Nephron (organoid): ENCODE measurements around the gene GPATCH2L.

Experiments
- H3K27ac Mint-ChIP-seq, 3 experiments: 2 replicates each; pipeline ENCODE4 v1.8.0; 2020; ENCODE audit warnings: mixed read lengths in 3 of 3, mild to moderate bottlenecking in 2 of 3, moderate library complexity in 1 of 3
- H3K27me3 Mint-ChIP-seq: 2 replicates; pipeline ENCODE4 v1.8.0; 2021; ENCODE audit warnings: low read depth, mild to moderate bottlenecking, moderate library complexity, mixed read lengths
- H3K36me3 Mint-ChIP-seq: 2 replicates; pipeline ENCODE4 v1.8.0; 2020; ENCODE audit warnings: low read depth, mixed read lengths
- H3K4me1 Mint-ChIP-seq: 2 replicates; pipeline ENCODE4 v1.8.0; 2020; ENCODE audit warnings: mixed read lengths
- H3K4me3 Mint-ChIP-seq, 3 experiments: 2 replicates each; pipeline ENCODE4 v1.8.0; 2020; ENCODE audit warnings: mild to moderate bottlenecking in 3 of 3, mixed read lengths in 3 of 3, moderate library complexity in 2 of 3
- H3K9me3 Mint-ChIP-seq: 2 replicates; pipeline ENCODE4 v1.8.0; 2020; ENCODE audit warnings: mixed read lengths
- CTCF ChIP-seq, 3 experiments: fragments of 200-600 bp; sonication (generic); IDR thresholded peaks; one replicate each; pipeline ENCODE4 v1.5.0; 2021; ENCODE audit warnings: antibody characterized with exemption in 3 of 3; ENCODE audit not compliant: unreplicated experiment in 3 of 3

GPATCH2L gene

GRCh38 chr14:76256545-76256944 lies 104.8 kb downstream of the GPATCH2L start:
- no peak overlapping the region for H3K27ac Mint-ChIP-seq
- peaks cover 23% of the 10 kb centered on the region for H3K4me1 Mint-ChIP-seq
- TF ChIP-seq CTCF (IDR thresholded peaks at IDR 0.05; ENCODE audit: unreplicated experiment in 3 of 3) = no peak
- H3K9me3 Mint-ChIP-seq = no peaks in the 10 kb centered on the region
- peaks cover 22% of the 10 kb centered on the region for H3K27me3 Mint-ChIP-seq
- H3K36me3 Mint-ChIP-seq = no peaks in the 10 kb centered on the region
- H3K4me3 Mint-ChIP-seq = no peak overlapping the region

GRCh38 chr14:76257111-76257803 lies 105.5 kb downstream of the GPATCH2L start:
- peaks cover 25% of the 10 kb centered on the region for H3K27me3 Mint-ChIP-seq

GRCh38 chr14:76257842-76258397 lies 106.2 kb downstream of the GPATCH2L start:
- Mint-ChIP-seq H3K36me3 (no peaks in the 10 kb centered on the region), H3K4me1 (peaks cover 27% of the 10 kb centered on the region), H3K27ac (no peak overlapping the region), H3K9me3 (no peaks in the 10 kb centered on the region), H3K27me3 (peaks cover 21% of the 10 kb centered on the region), H3K4me3 (no peak overlapping the region)
- TF ChIP-seq CTCF (IDR thresholded peaks at IDR 0.05; ENCODE audit: unreplicated experiment in 3 of 3) = no peak

More at GRCh38 chr14:76257111-76257803, 105.5 kb downstream of the GPATCH2L start:
- peaks cover 27% of the 10 kb centered on the region for H3K4me1 Mint-ChIP-seq
- H3K36me3 Mint-ChIP-seq = no peaks in the 10 kb centered on the region
- no peaks in the 10 kb centered on the region for H3K9me3 Mint-ChIP-seq
- no peak for TF ChIP-seq CTCF (IDR thresholded peaks at IDR 0.05; ENCODE audit: unreplicated experiment in 3 of 3)
- no peak overlapping the region for H3K4me3 Mint-ChIP-seq
- H3K27ac Mint-ChIP-seq = peak overlapping the region in 1 of 3 experiments; percentile 25

- Mint-ChIP-seq H3K27me3 (peaks cover 19% of the 10 kb centered on the region), H3K4me1 (peaks cover 27% of the 10 kb centered on the region), H3K9me3 (no peaks in the 10 kb centered on the region), H3K27ac (no peak overlapping the region), H3K36me3 (no peaks in the 10 kb centered on the region), H3K4me3 (no peak overlapping the region)
- no peak for TF ChIP-seq CTCF (IDR thresholded peaks at IDR 0.05; ENCODE audit: unreplicated experiment in 3 of 3)
Observed at GRCh38 chr14:76259029-76259735, 107.5 kb downstream of the GPATCH2L start.

GRCh38 chr14:76260749-76261148 lies 109.0 kb downstream of the GPATCH2L start:
- Mint-ChIP-seq H3K9me3 (no peaks in the 10 kb centered on the region), H3K27me3 (peaks cover 27% of the 10 kb centered on the region), H3K36me3 (no peaks in the 10 kb centered on the region), H3K27ac (no peak overlapping the region), H3K4me1 (peaks cover 27% of the 10 kb centered on the region), H3K4me3 (no peak overlapping the region)
- TF ChIP-seq CTCF (IDR thresholded peaks at IDR 0.05; ENCODE audit: unreplicated experiment in 3 of 3) = no peak
